GM19463 (cell line): ENCODE results near the gene ZNF878.

Source experiments
- ATAC-seq: cut with Tn5 transposase; IDR thresholded peaks from one replicate; pipeline ENCODE4 v1.9.1; 2021; ENCODE audit warnings: mild to moderate bottlenecking, moderate library complexity; ENCODE audit not compliant: unreplicated experiment

ZNF878 gene

GRCh38 chr19:12035220-12036172 is 17.3 kb downstream of the ZNF878 start, which contains the start of gene ZNF433:
Gene ZNF433, minus strand, starts transcription at chr19:12035679. Its CDS starts 140 bp downstream, at chr19:12035539.
- ATAC-seq = peak; percentile 96

DNA sequence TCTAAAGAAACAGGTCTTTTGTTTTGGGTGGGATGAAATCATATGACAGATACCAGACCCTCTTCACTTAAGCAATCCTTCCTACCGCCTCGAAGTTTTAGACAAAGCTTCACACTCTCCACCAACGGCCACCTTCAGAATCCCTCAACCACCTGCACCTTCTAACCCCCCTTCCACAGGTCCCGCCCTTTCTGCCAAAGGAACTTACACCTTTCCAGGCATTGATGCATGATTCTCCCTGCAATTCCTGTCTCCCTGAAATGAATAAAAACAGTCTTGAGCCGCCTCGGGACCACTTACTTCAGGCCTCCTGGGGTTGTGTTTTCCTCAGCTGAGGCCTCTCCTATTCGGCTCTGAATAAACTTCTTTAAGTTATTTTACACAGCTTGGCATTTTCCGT is 18.1 kb downstream of the ZNF878 start:
- ATAC-seq = no peak

GRCh38 chr19:12034198-12034597 is 18.6 kb downstream of the ZNF878 start:
- ATAC-seq = no peak

DNA sequence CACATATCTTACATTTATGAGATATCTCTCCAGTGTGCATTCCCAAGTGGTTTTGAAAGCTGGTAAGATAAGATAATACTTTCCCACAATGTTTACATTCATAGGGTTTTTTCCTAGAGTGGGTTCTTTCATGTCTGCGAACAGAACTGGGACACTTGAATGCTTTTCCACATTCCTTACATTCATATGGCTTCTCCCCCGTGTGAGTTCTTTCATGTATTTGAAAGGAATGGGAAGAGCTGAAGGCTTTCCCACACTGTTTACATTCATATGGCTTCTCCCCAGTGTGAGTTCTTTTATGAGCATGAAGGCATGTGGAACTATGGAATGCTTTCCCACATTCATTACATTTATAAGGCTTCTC is 37.0 kb downstream of the ZNF878 start:
- ATAC-seq = no peak

DNA sequence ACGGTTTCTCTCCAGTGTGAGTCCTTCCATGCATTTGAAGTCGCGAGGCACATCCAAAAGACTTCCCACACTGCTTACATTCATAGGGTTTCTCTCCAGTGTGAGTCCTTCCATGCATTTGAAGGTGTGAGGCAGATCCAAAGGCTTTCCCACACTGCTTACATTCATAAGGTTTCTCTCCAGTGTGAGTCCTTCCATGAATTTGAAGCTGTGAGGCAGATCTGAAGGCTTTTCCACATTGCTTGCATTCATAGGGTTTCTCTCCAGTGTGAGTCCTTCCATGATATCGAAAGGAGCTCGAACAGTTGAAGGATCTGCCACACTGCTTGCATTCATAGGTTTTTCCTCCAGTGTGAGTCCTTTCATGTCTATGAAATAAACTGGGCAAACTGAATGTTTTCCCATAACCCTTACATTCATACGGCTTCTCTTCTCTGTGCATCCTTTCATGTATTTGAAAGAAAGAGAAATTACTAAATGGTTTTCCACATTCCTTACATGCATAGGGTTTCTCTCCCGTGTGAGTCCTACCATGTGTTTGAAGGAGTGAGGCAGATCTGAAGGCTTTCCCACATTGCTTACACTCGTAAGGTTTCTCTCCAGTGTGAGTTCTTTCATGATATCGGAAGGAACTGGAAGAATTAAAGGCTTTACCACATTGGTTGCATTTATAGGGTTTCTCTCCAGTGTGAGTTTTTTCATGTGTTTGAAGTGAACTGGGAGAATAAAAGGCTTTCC is 37.6 kb downstream of the ZNF878 start:
- no peak for ATAC-seq

GRCh38 chr19:12000152-12000981 is 52.4 kb downstream of the ZNF878 start:
- no peak for ATAC-seq

DNA sequence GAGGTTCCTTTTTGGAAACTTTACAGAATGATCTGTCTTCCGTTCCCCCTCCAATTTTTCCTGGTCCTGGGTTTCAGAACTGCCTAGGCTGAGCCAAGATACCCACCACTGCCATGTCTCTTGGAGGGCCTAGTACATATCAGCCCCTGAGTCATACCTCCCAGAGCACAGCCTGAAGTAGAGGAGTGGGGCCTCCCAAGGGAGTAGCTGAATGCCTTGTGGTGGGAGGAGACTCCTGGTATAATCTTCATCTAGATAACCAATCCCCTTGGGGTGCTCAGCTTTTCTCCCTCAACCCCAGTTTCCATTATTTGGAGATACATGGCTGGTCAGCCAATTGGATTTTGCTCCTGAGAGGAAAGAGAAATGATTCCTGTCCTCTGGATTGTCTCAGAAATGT is 57.6 kb downstream of the ZNF878 start:
- ATAC-seq = no peak
